Measurements from ENCODE around the gene OGG1.

Gene OGG1

GRCh38 chr3:9786209-9786739 lies 36.5 kb downstream of the OGG1 start:
- no peak for DNase-seq (ENCODE audit: low read depth in 2 of 2)

GRCh38 chr3:9786825-9787669 lies 37.3 kb downstream of the OGG1 start:
- no peak for DNase-seq (ENCODE audit: low read depth in 2 of 2)

GRCh38 chr3:9787714-9788113 lies 38.0 kb downstream of the OGG1 start:
- no peak for DNase-seq (ENCODE audit: low read depth in 2 of 2)

- no peak for DNase-seq (ENCODE audit: low read depth in 2 of 2)
Observed at GRCh38 chr3:9791127-9791526, 41.4 kb downstream of the OGG1 start.

- DNase-seq (ENCODE audit: low read depth in 2 of 2) = no peak
Observed at GRCh38 chr3:9791790-9792404, 42.1 kb downstream of the OGG1 start.

- peak; percentile 89 for DNase-seq (ENCODE audit: low read depth in 2 of 2)
Observed at GRCh38 chr3:9792405-9793160, 42.8 kb downstream of the OGG1 start, which contains the start of the genes ARPC4 and TADA3. Gene ARPC4, plus strand, starts transcription at chr3:9793082. Its CDS starts 40 bp downstream, at chr3:9793122. Gene TADA3, minus strand, starts transcription at chr3:9792473. Its CDS starts 1,007 bp downstream, at chr3:9791466.

GRCh38 chr3:9793161-9793781 lies 43.5 kb downstream of the OGG1 start:
- DNase-seq (ENCODE audit: low read depth in 2 of 2) = no peak

- no peak for DNase-seq (ENCODE audit: low read depth in 2 of 2)
Observed at GRCh38 chr3:9794400-9794799, 44.6 kb downstream of the OGG1 start.

GRCh38 chr3:9795207-9795606 lies 45.5 kb downstream of the OGG1 start:
- no peak for DNase-seq (ENCODE audit: low read depth in 2 of 2)

GRCh38 chr3:9797196-9797945 lies 47.6 kb downstream of the OGG1 start:
- DNase-seq (ENCODE audit: low read depth in 2 of 2) = no peak

- DNase-seq (ENCODE audit: low read depth in 2 of 2) = no peak
Observed at GRCh38 chr3:9800529-9800928, 50.8 kb downstream of the OGG1 start.

GRCh38 chr3:9803494-9803893 lies 53.7 kb downstream of the OGG1 start:
- DNase-seq (ENCODE audit: low read depth in 2 of 2) = no peak

- DNase-seq (ENCODE audit: low read depth in 2 of 2) = no peak
Observed at GRCh38 chr3:9804996-9805395, 55.2 kb downstream of the OGG1 start.

GRCh38 chr3:9806137-9806536 lies 56.4 kb downstream of the OGG1 start:
- no peak for DNase-seq (ENCODE audit: low read depth in 2 of 2)
